C4-2B (cell line): ENCODE data around the gene C6orf15.

Experiments used
- H3K27ac ChIP-seq: fragments of 450-650 bp; 2 replicates; pipeline ENCODE4 v1.5.1; 2017
- ZFX ChIP-seq: fragments of 450-650 bp; IDR thresholded peaks from 2 replicates; pipeline ENCODE4 v1.6.1; 2017
- TF ChIP-seq, protein P1 (sequence below): fragments of 450-650 bp; conservative IDR thresholded peaks from 2 replicates; pipeline ENCODE4 v1.5.1; 2017; ENCODE audit warnings: mild to moderate bottlenecking

C6orf15 gene

DNA sequence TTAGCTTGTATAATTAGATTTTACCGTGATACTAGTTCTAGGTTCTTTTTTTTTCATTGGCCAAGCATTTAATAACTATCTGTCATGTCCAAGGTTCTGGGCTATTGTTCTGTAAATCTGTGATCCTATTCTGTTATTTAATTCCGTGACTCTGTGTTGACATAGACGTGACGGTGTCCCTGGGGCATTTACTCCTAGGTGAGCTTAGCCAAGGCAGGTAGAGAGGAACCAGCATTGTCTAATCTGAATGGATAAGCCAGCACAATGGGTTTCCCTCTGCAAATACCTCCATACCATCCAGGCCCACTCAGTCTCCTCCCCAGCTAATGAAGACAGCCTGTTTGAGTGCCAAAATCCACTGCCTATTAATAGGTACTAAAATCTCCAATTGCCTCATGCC, 16.8 kb upstream of the C6orf15 start:
- no peak for TF ChIP-seq ZFX
- TF ChIP-seq, protein P1, sequence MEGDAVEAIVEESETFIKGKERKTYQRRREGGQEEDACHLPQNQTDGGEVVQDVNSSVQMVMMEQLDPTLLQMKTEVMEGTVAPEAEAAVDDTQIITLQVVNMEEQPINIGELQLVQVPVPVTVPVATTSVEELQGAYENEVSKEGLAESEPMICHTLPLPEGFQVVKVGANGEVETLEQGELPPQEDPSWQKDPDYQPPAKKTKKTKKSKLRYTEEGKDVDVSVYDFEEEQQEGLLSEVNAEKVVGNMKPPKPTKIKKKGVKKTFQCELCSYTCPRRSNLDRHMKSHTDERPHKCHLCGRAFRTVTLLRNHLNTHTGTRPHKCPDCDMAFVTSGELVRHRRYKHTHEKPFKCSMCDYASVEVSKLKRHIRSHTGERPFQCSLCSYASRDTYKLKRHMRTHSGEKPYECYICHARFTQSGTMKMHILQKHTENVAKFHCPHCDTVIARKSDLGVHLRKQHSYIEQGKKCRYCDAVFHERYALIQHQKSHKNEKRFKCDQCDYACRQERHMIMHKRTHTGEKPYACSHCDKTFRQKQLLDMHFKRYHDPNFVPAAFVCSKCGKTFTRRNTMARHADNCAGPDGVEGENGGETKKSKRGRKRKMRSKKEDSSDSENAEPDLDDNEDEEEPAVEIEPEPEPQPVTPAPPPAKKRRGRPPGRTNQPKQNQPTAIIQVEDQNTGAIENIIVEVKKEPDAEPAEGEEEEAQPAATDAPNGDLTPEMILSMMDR, result no peak
- H3K27ac ChIP-seq, result peak overlapping the region; percentile 4; the same call in 1 of the 2 replicates

DNA sequence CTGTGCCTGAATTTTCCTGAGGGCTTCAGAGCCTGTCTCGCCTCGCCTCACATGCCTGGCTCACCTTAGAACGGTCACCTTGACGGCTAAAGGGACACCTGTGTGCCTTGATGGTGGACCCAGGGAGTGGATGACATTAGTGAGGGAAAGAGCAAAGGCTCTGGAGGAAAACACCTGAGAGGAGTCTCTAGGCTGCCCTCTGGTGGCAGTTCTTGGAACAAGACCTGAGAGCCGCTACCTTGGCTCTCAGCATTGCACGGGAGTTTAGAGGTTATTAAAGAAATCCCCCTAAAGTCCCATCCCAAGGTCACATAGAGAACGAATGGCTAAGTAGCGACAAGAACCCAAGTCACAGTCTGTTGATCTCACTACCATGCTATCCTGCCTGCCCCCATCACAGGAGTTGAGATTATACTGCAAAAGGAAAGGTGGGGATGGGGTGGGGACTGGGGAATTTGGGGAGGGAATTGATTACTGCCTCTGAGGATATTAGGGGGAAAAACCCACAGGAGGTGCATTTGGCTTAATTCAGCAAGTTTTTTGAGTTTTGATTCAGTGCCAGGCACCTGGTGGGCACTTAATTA, 15.8 kb upstream of the C6orf15 start:
- TF ChIP-seq, protein P1, result peak; percentile 94
- TF ChIP-seq ZFX, result no peak
- H3K27ac ChIP-seq, result no peak overlapping the region

DNA sequence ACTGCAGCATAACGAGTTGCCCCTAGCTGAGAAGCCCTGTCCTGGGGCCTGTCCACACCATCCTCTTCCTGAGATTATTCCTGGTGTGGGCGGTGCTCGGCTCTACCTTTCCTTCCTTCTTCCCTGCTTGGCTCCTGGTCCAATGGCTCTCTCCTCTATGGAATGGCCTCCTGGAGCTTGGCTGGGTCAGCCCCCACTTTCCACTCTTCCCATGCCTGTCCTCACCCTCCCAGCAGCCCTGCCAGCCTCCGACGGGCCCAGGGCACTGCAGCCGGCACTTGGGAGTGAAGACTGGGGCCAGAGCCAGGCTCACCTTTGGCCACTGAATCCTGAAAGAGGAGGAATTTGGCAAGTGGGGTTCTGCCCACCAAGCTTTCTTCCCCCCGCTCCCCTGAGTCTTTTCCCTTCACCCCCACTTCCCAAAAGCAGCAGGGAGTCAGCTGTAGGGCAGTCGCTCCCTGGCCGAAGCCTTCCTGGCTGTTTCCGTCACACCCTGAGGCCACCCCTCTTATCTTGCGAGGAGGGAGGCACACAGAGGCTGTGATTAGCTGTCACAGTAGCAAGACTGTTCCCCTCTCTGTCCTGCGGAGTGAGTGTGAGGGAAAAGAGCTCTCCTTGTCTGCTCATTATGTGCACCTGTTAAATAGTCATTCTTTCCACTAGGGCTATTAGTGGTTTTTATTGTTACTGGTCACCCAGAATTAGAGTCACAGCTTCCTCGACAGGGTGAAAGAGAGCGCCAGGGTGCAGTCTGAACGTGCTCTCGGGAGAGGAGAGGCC, 14.2 kb upstream of the C6orf15 start:
- TF ChIP-seq, protein P1, result no peak
- no peak for TF ChIP-seq ZFX
- H3K27ac ChIP-seq, result no peak overlapping the region

DNA sequence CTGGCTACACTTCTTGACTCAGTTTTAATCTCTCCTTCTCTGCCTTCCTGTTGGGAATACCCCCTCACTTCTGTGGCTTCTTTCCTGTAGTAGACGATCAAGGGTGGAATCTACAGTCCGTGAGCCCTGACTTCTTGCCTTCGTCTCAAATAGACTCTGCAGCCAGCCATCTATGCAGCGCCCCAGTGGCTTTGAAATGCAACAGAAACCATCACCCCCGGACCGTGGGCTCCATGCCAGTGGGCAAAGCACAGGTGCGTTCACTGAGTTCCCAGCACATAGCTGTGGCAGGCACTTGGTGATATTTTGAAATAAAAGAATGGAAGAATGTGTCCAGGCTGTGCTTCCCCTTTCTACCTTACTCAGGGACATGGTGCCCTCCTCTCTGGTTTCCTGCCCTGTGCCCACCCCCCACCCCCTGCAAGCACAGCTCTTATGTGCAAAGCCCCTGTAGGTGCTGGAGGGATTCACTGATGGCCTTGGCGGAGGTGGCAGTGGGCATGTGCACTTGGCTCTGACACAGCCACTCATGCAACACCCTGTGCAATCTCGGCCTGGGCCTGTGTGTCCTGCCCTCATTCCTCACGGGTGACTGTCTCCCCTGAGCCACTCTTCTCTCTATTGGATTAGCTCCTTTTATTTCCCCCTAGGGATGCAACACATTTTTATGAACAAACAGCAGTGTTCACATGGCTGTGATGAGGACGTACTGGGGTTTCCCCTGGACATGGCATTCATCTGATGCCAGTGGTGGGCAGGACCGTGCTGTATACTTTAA, 13.4 kb upstream of the C6orf15 start:
- peak overlapping the region; percentile 32 for H3K27ac ChIP-seq

DNA sequence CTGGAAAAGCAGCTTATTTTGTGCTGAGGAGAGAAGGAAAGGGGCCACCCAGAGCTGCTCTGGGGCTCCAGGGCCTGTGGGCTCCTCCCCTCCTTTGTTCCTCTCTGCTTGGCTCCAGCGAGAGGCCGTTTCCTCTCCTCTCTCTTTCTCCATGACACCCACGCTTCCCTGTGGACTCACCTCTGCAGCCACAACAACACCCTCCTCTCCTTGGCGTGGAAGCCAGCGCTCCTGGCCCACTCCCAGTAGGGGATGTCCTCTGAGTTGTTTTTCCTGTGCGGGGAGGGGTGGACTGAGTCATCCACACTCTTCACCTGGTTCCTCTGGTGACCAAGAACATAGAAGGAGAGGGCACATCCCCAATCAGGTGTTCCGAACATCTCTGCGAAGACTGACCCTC, 12.8 kb upstream of the C6orf15 start:
- H3K27ac ChIP-seq, result peak overlapping the region; percentile 32
- TF ChIP-seq, protein P1, result no peak
- TF ChIP-seq ZFX, result no peak

More for the DNA sequence above, 13.4 kb upstream of the C6orf15 start:
- TF ChIP-seq ZFX, result no peak
- TF ChIP-seq, protein P1, result no peak

DNA sequence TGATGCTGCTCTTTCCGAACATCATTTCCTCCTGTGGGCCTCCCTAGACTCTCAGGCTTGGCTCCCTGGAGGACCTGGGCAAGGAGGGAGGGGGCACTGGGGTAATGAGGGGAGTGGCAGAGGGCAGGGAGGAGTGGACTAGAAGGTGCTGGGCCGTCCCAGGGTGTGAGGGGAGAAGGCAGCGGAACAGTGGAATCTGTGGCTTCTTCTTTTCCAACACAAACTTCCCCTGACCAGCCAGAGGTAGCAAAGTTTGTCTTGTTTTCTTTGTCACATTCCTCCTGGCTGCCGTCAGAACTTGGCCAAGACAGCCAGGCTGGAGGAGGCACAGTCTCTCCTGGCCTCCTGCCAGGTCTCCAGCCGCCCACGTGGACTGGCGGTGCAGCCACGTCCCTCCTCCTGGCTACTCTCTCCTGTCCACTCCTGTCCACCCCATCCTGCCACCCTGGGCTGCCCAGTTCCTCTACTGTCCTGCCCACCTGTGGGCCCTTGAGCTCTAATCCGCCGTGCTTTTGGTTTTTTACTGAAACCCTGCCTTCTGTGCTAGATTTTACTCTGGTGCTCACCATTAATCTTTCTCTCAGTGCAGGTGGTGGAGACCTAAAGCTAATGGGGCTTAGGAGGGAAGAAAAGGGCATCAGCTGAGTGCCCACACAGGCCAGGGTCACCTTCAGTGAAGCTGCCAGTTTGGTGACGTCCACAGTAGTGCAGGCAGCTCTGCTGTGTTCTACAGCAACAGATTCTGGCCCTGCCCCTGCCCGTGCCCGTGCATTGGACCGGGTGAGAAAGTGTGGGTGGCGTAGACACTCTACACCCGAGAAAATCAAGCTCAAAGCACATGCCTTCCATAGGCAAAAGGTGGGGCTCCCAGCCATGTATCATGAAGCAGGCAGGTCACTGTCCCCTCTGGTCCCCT, 10.7 kb upstream of the C6orf15 start:
- peak overlapping the region; percentile 16 for H3K27ac ChIP-seq
- TF ChIP-seq, protein P1, result no peak
- TF ChIP-seq ZFX, result no peak
